CD14-positive monocyte (primary cell): ENCODE measurements around the gene AK9. TPM values are rescaled to one million over a fixed set of nuclear protein-coding genes. Genes with fewer than 3 reads are reported as not detected.

Source experiments
- DNase-seq, 3 donors: peaks; one replicate each; pipeline ENCODE4 v3.0.0-alpha.2; 2011 to 2022
- H2AFZ ChIP-seq: 2 replicates; pipeline ENCODE4 v1.6.0; 2012; ENCODE audit warnings: mild to moderate bottlenecking, low read depth, low read length, inconsistent platforms; ENCODE audit not compliant: insufficient read depth, poor library complexity, severe bottlenecking
- H3K27ac ChIP-seq, 2 donors: 1 replicate in 1 of 2; 2 replicates in 1 of 2; pipeline ENCODE4 v1.5.1; 2012 to 2013; ENCODE audit warnings: low read length in 2 of 2, control low read depth in 1 of 2, inconsistent platforms in 1 of 2, low read depth in 1 of 2, mild to moderate bottlenecking in 1 of 2
- H3K27me3 ChIP-seq, 2 donors: one replicate each; pipeline versions ENCODE4 v1.6.0 to v1.6.1; 2011 to 2013; ENCODE audit warnings: low read length in 2 of 2; ENCODE audit not compliant: control insufficient read depth in 2 of 2, insufficient read depth in 2 of 2
- H3K36me3 ChIP-seq, 2 donors: replicated peaks in 1 of 2; 1 replicate in 1 of 2; 2 replicates in 1 of 2; pipeline versions ENCODE4 v1.5.1 to v1.6.1; 2012 to 2013; ENCODE audit warnings: low read length in 2 of 2, control low read depth in 1 of 2, inconsistent platforms in 1 of 2, mild to moderate bottlenecking in 1 of 2; ENCODE audit not compliant: insufficient read depth in 2 of 2, control insufficient read depth in 1 of 2
- H3K4me1 ChIP-seq, 2 donors: 1 replicate in 1 of 2; 2 replicates in 1 of 2; pipeline versions ENCODE4 v1.5.1 to v1.6.1; 2012 to 2013; ENCODE audit warnings: low read length in 2 of 2, control low read depth in 1 of 2, inconsistent platforms in 1 of 2, mild to moderate bottlenecking in 1 of 2, moderate library complexity in 1 of 2; ENCODE audit not compliant: insufficient read depth in 2 of 2, control insufficient read depth in 1 of 2
- H3K4me2 ChIP-seq: replicated peaks from 2 replicates; pipeline ENCODE3; 2012; ENCODE audit warnings: low read length, moderate library complexity, mild to moderate bottlenecking; ENCODE audit not compliant: poor library complexity, severe bottlenecking; ENCODE audit errors: extremely low read depth
- H3K4me3 ChIP-seq, 3 experiments: fragments of 200-600 bp in 1 of 3; sonication (generic) in 1 of 3; replicated peaks in 1 of 3; 1 replicate in 2 of 3; 2 replicates in 1 of 3; pipeline ENCODE4 v1.5.1; 2011 to 2013; ENCODE audit warnings: low read length in 3 of 3, mild to moderate bottlenecking in 3 of 3, control low read depth in 2 of 3, low read depth in 2 of 3, inconsistent platforms in 1 of 3, moderate library complexity in 1 of 3
- H3K79me2 ChIP-seq: 2 replicates; pipeline ENCODE4 v1.6.0; 2012; ENCODE audit warnings: mild to moderate bottlenecking, control low read depth, inconsistent platforms, low read length, moderate library complexity; ENCODE audit not compliant: insufficient read depth
- H3K9ac ChIP-seq: 2 replicates; pipeline ENCODE4 v1.6.0; 2017; ENCODE audit warnings: low read length, mild to moderate bottlenecking; ENCODE audit not compliant: insufficient read depth, poor library complexity, severe bottlenecking
- H3K9me3 ChIP-seq, 2 donors: replicated peaks in 1 of 2; 1 replicate in 1 of 2; 2 replicates in 1 of 2; pipeline versions ENCODE4 v1.5.1 to v1.6.1; 2012 to 2013; ENCODE audit warnings: low read length in 2 of 2, control low read depth in 1 of 2; ENCODE audit not compliant: control insufficient read depth in 1 of 2, insufficient read depth in 1 of 2
- H4K20me1 ChIP-seq: 2 replicates; pipeline ENCODE4 v1.6.0; 2012; ENCODE audit warnings: mild to moderate bottlenecking, low read length, control low read depth, moderate library complexity; ENCODE audit not compliant: insufficient read depth
- H3K27ac Mint-ChIP-seq, 7 donors: one replicate each; pipeline ENCODE4 v1.8.0; 2020; ENCODE audit warnings: mild to moderate bottlenecking in 7 of 7, mixed read lengths in 7 of 7, moderate library complexity in 6 of 7, inconsistent platforms in 2 of 7
- H3K27me3 Mint-ChIP-seq, 3 donors: one replicate each; pipeline ENCODE4 v1.8.0; 2021 to 2022; ENCODE audit warnings: low read depth in 3 of 3, mild to moderate bottlenecking in 3 of 3, mixed read lengths in 3 of 3, moderate library complexity in 3 of 3, inconsistent platforms in 1 of 3
- H3K36me3 Mint-ChIP-seq, 2 donors: one replicate each; pipeline ENCODE4 v1.8.0; 2020; ENCODE audit warnings: mixed read lengths in 2 of 2, inconsistent platforms in 1 of 2, mild to moderate bottlenecking in 1 of 2
- H3K4me1 Mint-ChIP-seq: one replicate; pipeline ENCODE4 v1.8.0; 2020; ENCODE audit warnings: mild to moderate bottlenecking, mixed read lengths
- H3K4me3 Mint-ChIP-seq, 2 donors: one replicate each; pipeline ENCODE4 v1.8.0; 2020; ENCODE audit warnings: mild to moderate bottlenecking in 2 of 2, mixed read lengths in 2 of 2, moderate library complexity in 1 of 2
- H3K9me3 Mint-ChIP-seq, 7 donors: one replicate each; pipeline ENCODE4 v1.8.0; 2020 to 2022; ENCODE audit warnings: mixed read lengths in 7 of 7, mild to moderate bottlenecking in 6 of 7, moderate library complexity in 6 of 7, inconsistent platforms in 2 of 7
- WGBS: methylation state at CpG from one replicate; pipeline ENCODE4 v1.1.5; 2013; ENCODE audit warnings: missing lambda C conversion rate; ENCODE audit not compliant: insufficient coverage; 5-methylcytosine and 5-hydroxymethylcytosine counted together
- intact Hi-C, 2 donors: fragments of 100-400 bp; cut with micrococcal nuclease; formaldehyde crosslinking; loops; one replicate each; pipeline versions ENCODE4 v1.15.0 to v1.15.1; 2023
- polyA plus RNA-seq, 3 donors: library from polyadenylated mRNA; depleted of rRNA in 1 of 3; unstranded in 2 of 3; stranded (reverse) in 1 of 3; fragments of 300-500 nt in 2 of 3; fragments of >200 nt in 1 of 3; fragmentation: Illumina TruSeq in 2 of 3; gene quantifications; 1 replicate in 2 of 3; 2 replicates in 1 of 3; pipeline ENCODE4 v1.2.3, GENCODE V29; 2012 to 2021
- TF ChIP-seq, protein P1 (sequence below): fragments of 200-600 bp; IDR thresholded peaks from one replicate; pipeline ENCODE4 v1.8.0; 2022; ENCODE audit warnings: antibody characterized with exemption, mild to moderate bottlenecking

AK9 gene
- polyA plus RNA-seq, 3 donors, result 2.6 to 3.1 (median 2.8) TPM

DNA sequence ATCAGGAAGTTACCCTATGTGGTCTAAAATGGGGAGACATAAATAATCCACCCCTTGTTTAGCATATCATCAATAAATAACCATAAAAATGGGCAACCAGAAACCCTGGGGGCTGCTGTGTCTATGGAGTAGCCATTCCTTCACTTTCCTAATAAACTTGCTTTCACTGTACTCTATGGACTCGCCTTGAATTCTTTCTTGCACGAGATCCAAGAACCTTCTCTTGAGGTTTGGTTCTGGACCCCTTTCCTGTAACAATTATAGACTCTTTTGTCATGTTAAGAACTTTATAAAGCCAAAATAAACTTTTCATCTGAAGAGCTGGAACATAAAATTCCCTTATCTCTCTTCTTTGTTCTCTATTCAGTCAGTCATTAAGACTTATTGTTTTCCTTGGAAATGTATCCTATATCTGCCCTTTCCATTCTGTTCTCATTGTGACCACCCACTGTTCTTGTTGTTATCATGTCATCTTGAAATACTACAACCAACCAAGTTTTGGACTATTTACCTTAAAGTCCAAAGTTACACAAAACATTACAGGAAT lies 178.7 kb downstream of the AK9 start:
- H3K27me3 ChIP-seq, result no peaks in the 10 kb centered on the region
- H3K27ac ChIP-seq, result no peak overlapping the region
- H2AFZ ChIP-seq, result no peak overlapping the region
- intact Hi-C loops, result no loop called here
- no peak overlapping the region for H3K4me3 Mint-ChIP-seq
- 100% methylated on average over 1 of the region's 2 CpGs for WGBS
- no peak overlapping the region for H3K4me3 ChIP-seq
- H3K4me1 Mint-ChIP-seq, result peaks cover 19% of the 10 kb centered on the region
- peaks cover 0 to 8% (median 5%) of the 10 kb centered on the region in 7 donors for H3K9me3 Mint-ChIP-seq
- TF ChIP-seq, protein P1, sequence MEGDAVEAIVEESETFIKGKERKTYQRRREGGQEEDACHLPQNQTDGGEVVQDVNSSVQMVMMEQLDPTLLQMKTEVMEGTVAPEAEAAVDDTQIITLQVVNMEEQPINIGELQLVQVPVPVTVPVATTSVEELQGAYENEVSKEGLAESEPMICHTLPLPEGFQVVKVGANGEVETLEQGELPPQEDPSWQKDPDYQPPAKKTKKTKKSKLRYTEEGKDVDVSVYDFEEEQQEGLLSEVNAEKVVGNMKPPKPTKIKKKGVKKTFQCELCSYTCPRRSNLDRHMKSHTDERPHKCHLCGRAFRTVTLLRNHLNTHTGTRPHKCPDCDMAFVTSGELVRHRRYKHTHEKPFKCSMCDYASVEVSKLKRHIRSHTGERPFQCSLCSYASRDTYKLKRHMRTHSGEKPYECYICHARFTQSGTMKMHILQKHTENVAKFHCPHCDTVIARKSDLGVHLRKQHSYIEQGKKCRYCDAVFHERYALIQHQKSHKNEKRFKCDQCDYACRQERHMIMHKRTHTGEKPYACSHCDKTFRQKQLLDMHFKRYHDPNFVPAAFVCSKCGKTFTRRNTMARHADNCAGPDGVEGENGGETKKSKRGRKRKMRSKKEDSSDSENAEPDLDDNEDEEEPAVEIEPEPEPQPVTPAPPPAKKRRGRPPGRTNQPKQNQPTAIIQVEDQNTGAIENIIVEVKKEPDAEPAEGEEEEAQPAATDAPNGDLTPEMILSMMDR, result no peak
- no peaks in the 10 kb centered on the region for H3K36me3 Mint-ChIP-seq
- H3K4me1 ChIP-seq, result peaks cover 10 to 17% of the 10 kb centered on the region in 2 donors
- H3K27ac Mint-ChIP-seq, result no peak overlapping the region
- H3K36me3 ChIP-seq, result no peaks in the 10 kb centered on the region
- no peak overlapping the region for H3K9ac ChIP-seq
- H4K20me1 ChIP-seq, result no peaks in the 10 kb centered on the region
- H3K27me3 Mint-ChIP-seq, result no peaks in the 10 kb centered on the region
- no peaks in the 10 kb centered on the region for H3K79me2 ChIP-seq
- no peak overlapping the region for H3K4me2 ChIP-seq
- DNase-seq, result no peak
- H3K9me3 ChIP-seq, result peaks cover 0 to 13% of the 10 kb centered on the region in 2 donors

DNA sequence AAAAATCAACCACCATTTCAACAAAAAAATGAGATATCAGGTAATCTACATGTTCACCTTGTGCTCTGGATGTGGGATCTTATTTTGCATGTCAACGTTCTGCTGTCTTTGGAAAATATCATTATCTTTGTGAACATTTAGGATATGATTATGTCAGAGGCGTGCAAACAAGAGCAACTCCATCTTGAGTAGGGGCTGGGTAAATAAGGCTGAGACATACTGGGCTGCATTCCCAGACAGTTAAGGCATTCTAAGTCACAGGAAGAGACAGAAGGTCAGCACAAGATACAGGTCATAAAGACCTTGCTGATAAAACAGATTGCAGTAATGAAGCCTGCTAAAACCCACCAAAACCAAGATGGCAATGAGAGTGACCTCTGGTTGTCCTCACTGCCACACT lies 179.2 kb downstream of the AK9 start:
- H4K20me1 ChIP-seq, result no peaks in the 10 kb centered on the region
- intact Hi-C loops, result no loop called here
- no peak overlapping the region for H3K9ac ChIP-seq
- no peak overlapping the region for H3K4me2 ChIP-seq
- H3K4me3 ChIP-seq, result no peak overlapping the region
- H3K27ac Mint-ChIP-seq, result no peak overlapping the region
- H3K4me1 ChIP-seq, result peaks cover 10 to 14% of the 10 kb centered on the region in 2 donors
- H3K4me1 Mint-ChIP-seq, result peaks cover 15% of the 10 kb centered on the region
- no peak for DNase-seq
- WGBS, result 100% methylated on average over 1 of the region's 2 CpGs
- H3K27me3 Mint-ChIP-seq, result no peaks in the 10 kb centered on the region
- no peaks in the 10 kb centered on the region for H3K36me3 Mint-ChIP-seq
- H3K9me3 ChIP-seq, result peaks cover 0 to 13% of the 10 kb centered on the region in 2 donors
- H2AFZ ChIP-seq, result no peak overlapping the region
- peaks cover 0 to 8% (median 5%) of the 10 kb centered on the region in 7 donors for H3K9me3 Mint-ChIP-seq
- TF ChIP-seq, protein P1, result no peak
- no peaks in the 10 kb centered on the region for H3K27me3 ChIP-seq
- no peaks in the 10 kb centered on the region for H3K79me2 ChIP-seq
- no peak overlapping the region for H3K27ac ChIP-seq
- no peak overlapping the region for H3K4me3 Mint-ChIP-seq
- no peaks in the 10 kb centered on the region for H3K36me3 ChIP-seq
